Progenitor cell of endocrine pancreas (in vitro differentiated cells): ENCODE measurements around the gene TPPP. TPM values are rescaled to one million over a fixed set of nuclear protein-coding genes. Genes with fewer than 3 reads are reported as not detected.

ENCODE experiments used
- DNase-seq: peaks from one replicate; pipeline ENCODE4 v3.0.0; 2021; ENCODE audit warnings: low spot score; ENCODE audit not compliant: unreplicated experiment
- H3K27ac Mint-ChIP-seq: 2 replicates; pipeline ENCODE4 v1.8.0; 2021; ENCODE audit warnings: mild to moderate bottlenecking, moderate library complexity, mixed read lengths
- H3K27me3 Mint-ChIP-seq: 2 replicates; pipeline ENCODE4 v1.8.0; 2021; ENCODE audit warnings: mixed read lengths
- H3K36me3 Mint-ChIP-seq: 2 replicates; pipeline ENCODE4 v1.8.0; 2022; ENCODE audit warnings: mixed read lengths; ENCODE audit not compliant: insufficient read depth
- H3K4me1 Mint-ChIP-seq: 2 replicates; pipeline ENCODE4 v1.8.0; 2021; ENCODE audit warnings: low read depth, mixed read lengths
- H3K4me3 Mint-ChIP-seq: 2 replicates; pipeline ENCODE4 v1.8.0; 2021; ENCODE audit warnings: low read depth, mild to moderate bottlenecking, moderate library complexity, mixed read lengths
- H3K9me3 Mint-ChIP-seq: 2 replicates; pipeline ENCODE4 v1.8.0; 2021; ENCODE audit warnings: low read depth, mixed read lengths
- total RNA-seq: library from RNA; stranded (reverse); gene quantifications from 2 replicates; pipeline ENCODE4 v1.2.1, GENCODE V29; 2021
- TF ChIP-seq, protein P1 (sequence below): fragments of 200-600 bp; sonication (generic); IDR thresholded peaks from one replicate; pipeline ENCODE4 v1.5.0; 2021; ENCODE audit warnings: antibody characterized with exemption, mild to moderate bottlenecking; ENCODE audit not compliant: unreplicated experiment

Gene TPPP
- total RNA-seq, 1 donor from 2014 or later, result 2.9 TPM

DNA sequence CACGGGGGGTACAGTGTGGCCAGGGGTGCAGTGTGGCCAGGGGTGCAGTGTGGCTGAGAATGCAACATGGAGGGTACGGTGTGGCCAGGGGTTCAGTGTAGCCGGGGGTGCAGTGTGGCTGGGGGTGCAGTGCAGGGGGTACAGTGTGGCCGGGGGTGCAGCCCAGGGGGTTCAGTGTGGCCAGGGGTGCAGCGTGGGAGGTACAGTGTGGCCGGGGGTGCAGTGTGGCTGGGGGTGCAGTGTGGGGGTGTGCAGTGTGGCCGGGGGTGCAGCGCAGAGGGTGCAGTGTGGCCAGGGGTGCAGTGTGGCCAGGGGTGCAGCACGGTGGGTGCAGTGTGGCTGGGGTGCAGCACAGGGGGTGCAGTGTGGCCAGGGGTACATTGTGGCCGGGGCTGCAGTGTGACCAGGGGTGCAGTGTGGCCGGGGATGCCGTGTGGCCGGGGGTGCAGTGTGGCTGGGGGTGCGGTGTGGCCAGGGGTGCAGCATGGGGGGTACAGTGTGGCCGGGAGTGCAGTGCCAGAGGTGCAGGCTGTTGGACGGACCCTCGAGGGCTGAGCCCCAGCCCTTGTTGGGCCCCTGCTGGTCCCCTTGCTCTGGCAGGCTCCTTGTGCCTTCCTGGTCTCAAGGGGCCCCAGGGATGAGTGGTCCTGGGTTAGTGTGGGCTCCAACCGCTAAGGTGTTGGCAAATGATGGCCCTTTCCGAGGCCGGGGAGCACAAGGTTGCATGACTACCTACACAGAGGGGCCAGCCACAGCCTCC, 17.9 kb downstream of the TPPP start:
- no peak for DNase-seq
- Mint-ChIP-seq H3K36me3 (no peaks in the 10 kb centered on the region), H3K4me3 (no peak overlapping the region), H3K9me3 (no peaks in the 10 kb centered on the region), H3K27me3 (peaks cover 9% of the 10 kb centered on the region), H3K27ac (no peak overlapping the region), H3K4me1 (peaks cover 7% of the 10 kb centered on the region)
- TF ChIP-seq, protein P1, sequence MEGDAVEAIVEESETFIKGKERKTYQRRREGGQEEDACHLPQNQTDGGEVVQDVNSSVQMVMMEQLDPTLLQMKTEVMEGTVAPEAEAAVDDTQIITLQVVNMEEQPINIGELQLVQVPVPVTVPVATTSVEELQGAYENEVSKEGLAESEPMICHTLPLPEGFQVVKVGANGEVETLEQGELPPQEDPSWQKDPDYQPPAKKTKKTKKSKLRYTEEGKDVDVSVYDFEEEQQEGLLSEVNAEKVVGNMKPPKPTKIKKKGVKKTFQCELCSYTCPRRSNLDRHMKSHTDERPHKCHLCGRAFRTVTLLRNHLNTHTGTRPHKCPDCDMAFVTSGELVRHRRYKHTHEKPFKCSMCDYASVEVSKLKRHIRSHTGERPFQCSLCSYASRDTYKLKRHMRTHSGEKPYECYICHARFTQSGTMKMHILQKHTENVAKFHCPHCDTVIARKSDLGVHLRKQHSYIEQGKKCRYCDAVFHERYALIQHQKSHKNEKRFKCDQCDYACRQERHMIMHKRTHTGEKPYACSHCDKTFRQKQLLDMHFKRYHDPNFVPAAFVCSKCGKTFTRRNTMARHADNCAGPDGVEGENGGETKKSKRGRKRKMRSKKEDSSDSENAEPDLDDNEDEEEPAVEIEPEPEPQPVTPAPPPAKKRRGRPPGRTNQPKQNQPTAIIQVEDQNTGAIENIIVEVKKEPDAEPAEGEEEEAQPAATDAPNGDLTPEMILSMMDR, result no peak

DNA sequence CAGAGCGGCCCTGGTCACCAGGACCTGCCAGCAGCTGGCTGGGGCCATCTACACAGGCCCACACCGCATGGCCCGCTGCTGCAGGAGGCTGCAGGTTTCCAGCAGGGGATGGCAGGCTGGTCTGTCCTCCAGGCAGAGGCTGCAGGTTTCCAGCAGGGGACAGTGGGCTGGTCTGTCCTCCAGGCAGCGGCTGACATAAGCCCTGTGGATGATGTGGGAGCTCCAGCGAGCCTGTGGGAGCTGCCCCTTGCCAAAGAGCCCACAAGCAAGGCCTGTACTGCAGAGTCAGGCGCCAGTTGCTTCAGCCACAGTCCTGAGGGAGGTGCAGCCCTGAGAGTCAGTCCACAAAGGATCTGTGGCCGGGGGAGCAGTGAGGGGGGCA, 18.5 kb downstream of the TPPP start:
- H3K27ac Mint-ChIP-seq, result no peak overlapping the region
- TF ChIP-seq, protein P1, result no peak
- no peak overlapping the region for H3K4me3 Mint-ChIP-seq
- H3K36me3 Mint-ChIP-seq, result no peaks in the 10 kb centered on the region
- no peak for DNase-seq
- peaks cover 9% of the 10 kb centered on the region for H3K27me3 Mint-ChIP-seq
- no peaks in the 10 kb centered on the region for H3K9me3 Mint-ChIP-seq
- peaks cover 7% of the 10 kb centered on the region for H3K4me1 Mint-ChIP-seq

DNA sequence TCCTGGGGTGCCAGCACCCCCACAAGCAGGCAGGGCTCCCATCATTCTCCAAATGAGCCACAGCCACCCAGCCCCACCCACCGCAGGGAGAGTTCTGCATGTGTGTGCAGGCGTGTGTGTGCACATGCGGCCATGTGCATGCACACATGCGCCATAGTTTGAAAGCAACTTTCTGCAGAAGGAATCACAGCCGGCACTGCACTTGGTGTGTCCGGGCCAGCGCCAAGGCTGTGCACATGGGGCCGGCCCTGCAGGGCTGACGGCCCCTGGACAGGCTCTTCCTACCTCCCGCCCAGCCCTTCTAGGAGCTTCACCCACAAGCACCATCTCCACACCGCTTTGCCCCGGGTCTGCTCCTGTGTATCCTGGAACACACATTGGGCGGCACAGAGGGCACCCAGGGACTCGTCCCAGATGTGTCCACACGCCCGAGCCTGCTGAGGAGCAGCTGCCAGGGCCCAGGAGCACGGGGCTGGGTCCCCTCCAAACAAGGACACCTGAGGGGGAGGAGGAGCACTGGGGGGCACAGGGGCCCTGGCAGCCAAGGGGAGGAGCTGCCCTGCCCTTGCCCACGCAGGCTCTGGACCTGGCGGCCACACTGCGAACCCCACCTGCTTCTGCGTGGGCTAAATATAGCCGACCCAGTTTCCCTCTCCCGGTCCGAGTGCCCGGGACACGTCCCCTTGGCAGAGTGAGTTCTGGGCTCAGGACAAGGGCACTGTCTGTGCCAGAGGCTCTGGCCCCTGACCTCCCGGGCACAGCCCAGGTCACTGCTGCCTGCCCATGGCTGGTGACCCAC, 19.1 kb downstream of the TPPP start:
- TF ChIP-seq, protein P1, result no peak
- Mint-ChIP-seq H3K27me3 (peaks cover 9% of the 10 kb centered on the region), H3K4me3 (no peak overlapping the region), H3K27ac (no peak overlapping the region), H3K36me3 (no peaks in the 10 kb centered on the region), H3K4me1 (peaks cover 7% of the 10 kb centered on the region), H3K9me3 (no peaks in the 10 kb centered on the region)
- no peak for DNase-seq

DNA sequence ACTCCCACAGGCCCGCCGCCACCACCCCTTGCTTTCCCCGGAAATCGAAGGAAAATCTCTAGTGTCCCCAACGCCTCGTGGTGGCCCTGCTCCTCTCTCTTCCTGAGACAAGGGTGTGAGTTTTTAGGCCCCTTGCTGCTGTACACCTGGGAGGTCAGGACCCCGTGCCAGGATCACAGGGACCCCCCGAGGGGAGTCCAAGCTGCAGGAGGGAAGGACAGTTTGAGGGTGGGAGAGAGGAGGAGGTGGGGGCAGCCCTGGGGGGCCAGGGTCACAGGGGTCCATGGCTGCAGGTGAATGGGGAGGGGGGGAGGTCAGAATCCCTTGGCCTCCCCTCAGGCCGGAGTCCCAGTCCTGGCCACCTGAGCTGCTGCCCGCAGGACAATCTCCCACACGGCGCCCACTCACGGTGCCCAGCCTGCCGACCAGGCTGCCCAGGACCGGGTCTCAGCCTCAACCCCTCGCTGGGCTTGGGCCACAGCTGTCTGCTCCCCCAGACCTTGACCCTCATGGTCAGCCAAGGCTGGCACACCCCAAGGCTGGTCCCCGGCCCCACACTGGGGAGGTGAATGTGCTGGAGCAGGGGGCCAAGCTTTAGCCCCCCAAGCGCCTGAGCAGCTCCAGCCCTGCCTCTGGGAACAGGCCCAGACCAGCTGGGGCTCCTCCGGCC, 19.9 kb downstream of the TPPP start:
- peaks cover 7% of the 10 kb centered on the region for H3K4me1 Mint-ChIP-seq
- no peak overlapping the region for H3K27ac Mint-ChIP-seq
- H3K36me3 Mint-ChIP-seq, result no peaks in the 10 kb centered on the region
- TF ChIP-seq, protein P1, result no peak
- DNase-seq, result no peak
- H3K4me3 Mint-ChIP-seq, result no peak overlapping the region
- peaks cover 9% of the 10 kb centered on the region for H3K27me3 Mint-ChIP-seq
- no peaks in the 10 kb centered on the region for H3K9me3 Mint-ChIP-seq

DNA sequence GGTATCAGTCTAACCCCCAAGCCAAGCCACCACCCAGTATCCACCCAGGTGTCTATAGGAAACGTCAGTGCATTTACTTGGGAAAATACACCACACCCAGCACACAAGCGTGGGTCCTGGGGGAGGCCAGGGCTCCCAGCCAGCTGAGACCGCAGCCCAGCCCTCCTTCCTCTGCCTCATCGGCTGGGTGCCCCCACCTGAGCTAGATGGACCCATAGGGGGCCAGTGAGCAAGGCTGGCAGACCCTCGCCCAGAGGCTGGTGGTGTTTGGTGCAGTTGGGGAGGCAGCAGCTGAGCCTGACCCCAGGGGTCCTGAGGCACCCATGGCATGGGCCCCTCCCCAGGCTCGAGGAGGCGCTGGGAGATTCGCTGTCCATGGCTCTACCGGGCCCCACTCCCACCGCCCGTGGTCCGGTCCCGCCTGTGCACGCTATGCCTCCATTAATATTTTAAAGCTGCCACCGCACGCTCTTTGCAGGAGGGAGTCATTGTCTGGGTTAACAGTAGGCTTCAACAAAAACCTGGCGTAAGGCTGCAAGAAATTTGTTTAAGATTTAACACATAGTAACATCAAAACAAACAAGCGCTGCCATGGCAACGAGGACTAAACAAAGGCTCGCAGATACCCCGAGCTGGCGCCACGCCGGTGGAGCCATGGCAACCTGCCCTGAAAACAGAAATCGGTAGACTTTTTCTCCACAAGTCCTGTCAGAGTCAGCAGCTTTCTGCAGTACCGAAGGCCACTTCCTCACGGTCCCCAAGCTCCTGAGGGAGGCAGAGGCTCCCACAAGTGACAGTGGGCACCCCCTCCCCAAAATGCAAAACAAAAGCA, 20.6 kb downstream of the TPPP start:
- peaks cover 7% of the 10 kb centered on the region for H3K4me1 Mint-ChIP-seq
- DNase-seq, result no peak
- H3K27ac Mint-ChIP-seq, result no peak overlapping the region
- H3K36me3 Mint-ChIP-seq, result no peaks in the 10 kb centered on the region
- no peak overlapping the region for H3K4me3 Mint-ChIP-seq
- peaks cover 9% of the 10 kb centered on the region for H3K27me3 Mint-ChIP-seq
- H3K9me3 Mint-ChIP-seq, result no peaks in the 10 kb centered on the region
- TF ChIP-seq, protein P1, result no peak
